Measurements from ENCODE around the gene ACSBG1.

Gene ACSBG1

DNA sequence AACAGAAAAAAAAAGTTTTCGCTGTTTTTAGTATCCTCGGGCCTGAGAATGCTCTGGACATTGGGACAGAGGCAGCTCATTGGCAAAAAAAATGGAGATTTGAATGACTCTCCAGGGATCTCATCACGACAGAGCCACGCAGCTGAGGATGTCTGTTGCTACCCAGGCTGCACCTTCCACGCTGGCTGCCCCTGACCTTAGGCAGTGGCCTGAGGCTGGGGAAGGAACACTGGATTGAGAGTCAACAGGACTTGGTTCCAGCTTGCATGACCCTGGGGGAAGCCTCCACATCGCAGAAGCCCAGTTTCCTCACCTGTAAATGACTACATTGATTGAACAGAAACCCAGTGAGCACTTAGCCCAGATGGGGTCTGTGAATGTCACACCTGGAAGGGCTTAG lies 8.7 kb upstream of the ACSBG1 start:
- TF ChIP-seq, protein P1, sequence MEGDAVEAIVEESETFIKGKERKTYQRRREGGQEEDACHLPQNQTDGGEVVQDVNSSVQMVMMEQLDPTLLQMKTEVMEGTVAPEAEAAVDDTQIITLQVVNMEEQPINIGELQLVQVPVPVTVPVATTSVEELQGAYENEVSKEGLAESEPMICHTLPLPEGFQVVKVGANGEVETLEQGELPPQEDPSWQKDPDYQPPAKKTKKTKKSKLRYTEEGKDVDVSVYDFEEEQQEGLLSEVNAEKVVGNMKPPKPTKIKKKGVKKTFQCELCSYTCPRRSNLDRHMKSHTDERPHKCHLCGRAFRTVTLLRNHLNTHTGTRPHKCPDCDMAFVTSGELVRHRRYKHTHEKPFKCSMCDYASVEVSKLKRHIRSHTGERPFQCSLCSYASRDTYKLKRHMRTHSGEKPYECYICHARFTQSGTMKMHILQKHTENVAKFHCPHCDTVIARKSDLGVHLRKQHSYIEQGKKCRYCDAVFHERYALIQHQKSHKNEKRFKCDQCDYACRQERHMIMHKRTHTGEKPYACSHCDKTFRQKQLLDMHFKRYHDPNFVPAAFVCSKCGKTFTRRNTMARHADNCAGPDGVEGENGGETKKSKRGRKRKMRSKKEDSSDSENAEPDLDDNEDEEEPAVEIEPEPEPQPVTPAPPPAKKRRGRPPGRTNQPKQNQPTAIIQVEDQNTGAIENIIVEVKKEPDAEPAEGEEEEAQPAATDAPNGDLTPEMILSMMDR (conservative IDR thresholded peaks at IDR 0.05; ENCODE audit: low read depth, low read length), result no peak
- no peak for DNase-seq (ENCODE audit: low read depth)
- H3K4me3 ChIP-seq (ENCODE audit: low read length), result no peak overlapping the region

DNA sequence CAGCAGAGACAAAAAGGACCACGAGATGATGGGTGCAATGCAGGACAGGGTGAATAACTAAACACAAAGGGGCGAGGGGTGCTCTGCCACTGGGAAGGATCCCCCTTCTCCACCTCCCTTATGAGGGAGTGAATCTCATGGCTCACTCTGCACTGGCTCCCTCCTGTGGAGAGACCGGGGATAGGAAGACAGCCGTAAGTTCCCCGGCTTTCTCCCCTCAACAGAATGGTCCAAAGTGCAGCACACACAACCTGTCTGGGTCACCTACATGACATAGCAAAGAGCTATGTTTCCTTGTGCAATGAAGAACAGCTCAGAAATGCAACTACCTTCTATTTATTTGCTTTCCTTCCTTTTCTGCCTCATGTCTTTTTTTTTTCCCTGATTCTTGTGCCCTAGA lies 7.8 kb upstream of the ACSBG1 start:
- TF ChIP-seq, protein P1 (conservative IDR thresholded peaks at IDR 0.05; ENCODE audit: low read depth, low read length), result peak; percentile 61
- no peak for DNase-seq (ENCODE audit: low read depth)
- H3K4me3 ChIP-seq (ENCODE audit: low read length), result no peak overlapping the region

DNA sequence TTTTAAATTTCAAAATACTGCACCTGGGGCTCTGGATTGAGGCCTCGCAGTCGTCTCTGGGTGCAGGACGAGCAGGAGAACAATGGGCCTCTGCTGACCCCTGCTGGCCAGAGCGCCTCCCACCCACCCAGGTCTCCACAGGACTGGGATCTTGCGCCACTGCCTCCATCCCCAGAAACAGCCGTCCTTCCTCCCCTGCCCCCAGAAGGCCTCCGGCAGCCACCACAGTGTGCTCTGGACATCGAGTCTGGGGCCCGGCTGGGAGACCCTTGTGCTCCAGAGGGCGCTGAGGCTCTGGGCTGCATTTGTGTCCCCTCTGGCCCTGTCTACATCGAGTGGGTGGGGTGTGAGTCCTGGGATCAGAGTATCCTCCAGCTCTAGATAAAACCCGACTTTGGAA lies 6.7 kb upstream of the ACSBG1 start:
- H3K4me3 ChIP-seq (ENCODE audit: low read length), result no peak overlapping the region
- no peak for DNase-seq (ENCODE audit: low read depth)
- TF ChIP-seq, protein P1 (conservative IDR thresholded peaks at IDR 0.05; ENCODE audit: low read depth, low read length), result peak; percentile 83

DNA sequence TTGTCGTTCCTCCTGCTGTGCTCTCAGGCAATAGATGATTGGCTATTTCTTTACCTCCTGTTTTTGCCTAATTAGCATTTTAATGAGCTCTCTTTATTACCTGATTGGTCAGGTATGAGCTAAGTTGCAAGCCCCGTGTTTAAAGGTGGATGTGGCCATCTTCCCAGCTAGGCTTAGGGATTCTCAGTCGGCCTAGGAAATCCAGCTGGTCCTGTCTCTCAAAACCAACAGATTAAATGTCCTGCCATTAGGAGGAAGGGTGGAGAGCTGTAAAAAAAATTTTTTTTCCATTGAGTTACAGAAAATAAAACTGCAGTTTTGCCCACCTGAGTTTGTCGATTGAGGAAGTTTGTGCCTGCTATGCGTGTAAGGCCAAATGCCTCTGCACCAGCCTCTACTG lies 5.4 kb upstream of the ACSBG1 start:
- no peak for DNase-seq (ENCODE audit: low read depth)
- H3K4me3 ChIP-seq (ENCODE audit: low read length), result no peak overlapping the region
- TF ChIP-seq, protein P1 (conservative IDR thresholded peaks at IDR 0.05; ENCODE audit: low read depth, low read length), result no peak

DNA sequence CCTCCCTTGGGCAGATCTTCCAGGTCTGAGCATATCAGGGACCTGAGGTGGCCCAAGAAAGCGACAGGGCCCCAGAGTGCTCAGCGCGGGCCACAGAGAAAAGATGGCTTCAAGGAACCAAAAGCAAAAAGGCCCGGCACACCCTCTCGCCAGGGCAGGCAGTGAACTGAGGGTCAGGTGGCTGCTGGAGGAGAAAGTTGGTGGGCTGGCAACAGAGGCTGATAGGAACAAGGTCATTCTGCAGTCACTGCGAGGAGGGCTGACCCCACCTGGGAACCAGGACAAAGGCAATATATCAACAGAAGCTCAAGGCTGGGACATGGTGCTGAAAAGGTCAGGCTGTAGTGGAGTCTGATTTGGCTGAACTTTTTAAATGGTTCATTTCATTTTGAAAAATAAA lies 2.8 kb upstream of the ACSBG1 start:
- H3K4me3 ChIP-seq (ENCODE audit: low read length), result no peak overlapping the region
- DNase-seq (ENCODE audit: low read depth), result no peak
- TF ChIP-seq, protein P1 (conservative IDR thresholded peaks at IDR 0.05; ENCODE audit: low read depth, low read length), result no peak

DNA sequence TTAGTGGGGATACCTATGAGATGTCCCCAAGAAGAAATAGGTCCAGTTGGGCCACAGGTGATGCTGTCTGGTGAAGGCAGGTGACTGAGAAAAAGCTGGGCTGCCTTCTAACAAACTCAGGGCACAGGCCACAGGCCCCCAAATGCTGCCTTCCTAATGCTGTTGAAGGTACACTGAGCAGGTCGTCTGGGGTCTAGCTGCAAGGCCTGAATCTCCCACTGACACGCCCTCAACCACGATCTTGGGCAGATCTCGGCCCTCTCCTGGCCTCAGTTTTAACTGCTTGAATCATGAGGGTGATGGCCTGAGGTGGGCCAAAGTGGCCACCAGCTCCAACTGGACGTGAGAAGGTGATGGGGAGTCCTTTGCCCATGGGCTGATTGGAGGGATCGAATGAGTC lies 2.1 kb upstream of the ACSBG1 start:
- TF ChIP-seq, protein P1 (conservative IDR thresholded peaks at IDR 0.05; ENCODE audit: low read depth, low read length), result no peak
- no peak overlapping the region for H3K4me3 ChIP-seq (ENCODE audit: low read length)
- no peak for DNase-seq (ENCODE audit: low read depth)

DNA sequence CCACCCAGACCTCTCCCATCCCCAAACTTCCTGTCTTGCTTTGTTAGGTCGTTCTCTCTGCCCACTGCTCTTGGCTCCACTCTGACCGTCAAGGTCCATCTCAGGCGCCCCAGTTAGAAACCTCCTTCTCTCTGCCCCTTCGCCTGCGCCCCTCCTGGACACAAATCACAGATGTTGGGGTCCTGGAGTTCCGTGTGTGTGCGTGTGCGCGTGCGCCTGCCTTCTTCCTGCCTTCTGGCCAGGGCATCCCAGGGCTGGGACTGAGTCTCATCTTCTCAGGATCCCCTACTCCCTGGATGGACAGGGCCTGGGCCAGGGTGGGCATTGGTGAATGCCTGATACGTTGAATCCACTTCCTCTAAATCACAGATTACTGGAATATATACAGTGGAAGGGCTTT lies 869 bp downstream of the ACSBG1 start:
- DNase-seq (ENCODE audit: low read depth), result no peak
- TF ChIP-seq, protein P1 (conservative IDR thresholded peaks at IDR 0.05; ENCODE audit: low read depth, low read length), result no peak
- no peak overlapping the region for H3K4me3 ChIP-seq (ENCODE audit: low read length)

Data from retinal pigment epithelial cell (primary cell).